Fibroblast of lung (primary cell): ENCODE measurements around the gene RGS18.
"Not testable (repeated sequence)": the region's sequence is repeated elsewhere in the genome, so short reads cannot be mapped to it uniquely, and the experiment has no call there.

Experiments used
- CTCF ChIP-seq, 2 donors: IDR thresholded peaks in 1 of 2; conservative IDR thresholded peaks in 1 of 2; 1 replicate in 1 of 2; 2 replicates in 1 of 2; pipeline ENCODE4 v1.5.1; 2011 to 2012; ENCODE audit warnings: low read length in 2 of 2, control low read depth in 1 of 2, inconsistent platforms in 1 of 2, low read depth in 1 of 2, mild to moderate bottlenecking in 1 of 2
- EZH2 ChIP-seq: IDR thresholded peaks from 2 replicates; pipeline ENCODE4 v1.5.1; 2012; ENCODE audit warnings: low read length, control low read depth, mild to moderate bottlenecking; ENCODE audit errors: missing control alignments

- TF ChIP-seq CTCF (conservative IDR thresholded peaks at IDR 0.05 in 1 of 2, IDR thresholded peaks at IDR 0.05 in 1 of 2; ENCODE audit: low read depth in 1 of 2, low read length in 2 of 2); EZH2: not testable (repeated sequence)
Observed at GRCh38 chr1:192130865-192131264, 27.4 kb upstream of the RGS18 start.
